CD4-positive, alpha-beta T cell treated with Interferon alpha-2 for 1 hour (primary cell): ENCODE data around the gene KISS1R.

ENCODE experiments used
- DNase-seq, 2 donors: peaks; one replicate each; pipeline ENCODE4 v3.0.0-alpha.2; 2020 to 2022

The KISS1R gene

GRCh38 chr19:925087-925525 lies 8.0 kb downstream of the KISS1R start:
- DNase-seq, result peak in 1 of 2 donors; percentile 62

GRCh38 chr19:925526-926322 lies 8.6 kb downstream of the KISS1R start, which contains the start of gene ARID3A:
ARID3A (plus strand) TSS chr19:926035; CDS start chr19:929529, 3,494 bp downstream.
- DNase-seq, result peak; percentile 63 to 83

- DNase-seq, result no peak
Observed at GRCh38 chr19:926323-926588, 9.1 kb downstream of the KISS1R start.

- peak; percentile 47 to 59 for DNase-seq
Observed at GRCh38 chr19:926589-927350, 9.6 kb downstream of the KISS1R start.

GRCh38 chr19:927351-927779 lies 10.2 kb downstream of the KISS1R start:
- no peak for DNase-seq

- no peak for DNase-seq
Observed at GRCh38 chr19:927780-928401, 10.8 kb downstream of the KISS1R start.

GRCh38 chr19:928471-929202 lies 11.5 kb downstream of the KISS1R start:
- DNase-seq, result no peak

GRCh38 chr19:929203-929890 lies 12.2 kb downstream of the KISS1R start:
- no peak for DNase-seq

GRCh38 chr19:929891-930258 lies 12.7 kb downstream of the KISS1R start:
- no peak for DNase-seq

GRCh38 chr19:931860-932647 lies 14.9 kb downstream of the KISS1R start:
- DNase-seq, result no peak

GRCh38 chr19:932648-933552 lies 15.8 kb downstream of the KISS1R start:
- peak in 1 of 2 donors; percentile 46 for DNase-seq

GRCh38 chr19:933553-933882 lies 16.4 kb downstream of the KISS1R start:
- DNase-seq, result no peak

- DNase-seq, result no peak
Observed at GRCh38 chr19:934197-934840, 17.2 kb downstream of the KISS1R start.

- peak in 1 of 2 donors; percentile 35 for DNase-seq
Observed at GRCh38 chr19:934865-935479, 17.8 kb downstream of the KISS1R start.

- DNase-seq, result no peak
Observed at GRCh38 chr19:936175-936546, 19.0 kb downstream of the KISS1R start.

GRCh38 chr19:937259-937694 lies 20.1 kb downstream of the KISS1R start:
- peak; percentile 53 to 54 for DNase-seq

- no peak for DNase-seq
Observed at GRCh38 chr19:938233-938923, 21.2 kb downstream of the KISS1R start.

GRCh38 chr19:939439-939838 lies 22.3 kb downstream of the KISS1R start:
- no peak for DNase-seq

- DNase-seq, result no peak
Observed at GRCh38 chr19:939922-940321, 22.8 kb downstream of the KISS1R start.
